Smooth muscle cell (in vitro differentiated cells): ENCODE data around the gene TPH2. TPM values are rescaled to one million over a fixed set of nuclear protein-coding genes. Genes with fewer than 3 reads are reported as not detected.

Experiments
- DNase-seq: peaks from one replicate; lab custom pipeline; 2025; ENCODE audit not compliant: unreplicated experiment; lab: John Stamatoyannopoulos, UW
- H2AFZ ChIP-seq: fragments of 200-600 bp; sonication (generic); 2 replicates; pipeline ENCODE4 v1.6.0; 2016; ENCODE audit warnings: antibody characterized with exemption, low read depth, mild to moderate bottlenecking
- H3F3A ChIP-seq: fragments of 200-600 bp; sonication (generic); 2 replicates; pipeline ENCODE4 v1.6.0; 2017; ENCODE audit warnings: antibody characterized with exemption, low read depth
- H3K27ac ChIP-seq: fragments of 200-600 bp; sonication (generic); 2 replicates; pipeline ENCODE4 v1.5.1; 2016; ENCODE audit warnings: low read depth, mild to moderate bottlenecking
- H3K27me3 ChIP-seq: fragments of 200-600 bp; sonication (generic); 2 replicates; pipeline ENCODE4 v1.6.1; 2016; ENCODE audit warnings: low read depth, mild to moderate bottlenecking
- H3K36me3 ChIP-seq: fragments of 200-600 bp; sonication (generic); 2 replicates; pipeline ENCODE4 v1.5.1; 2016; ENCODE audit warnings: low read depth
- H3K4me1 ChIP-seq: fragments of 200-600 bp; sonication (generic); 2 replicates; pipeline ENCODE4 v1.5.1; 2016; ENCODE audit warnings: low read depth
- H3K4me2 ChIP-seq: fragments of 200-600 bp; sonication (generic); 2 replicates; pipeline ENCODE4 v1.6.0; 2016; ENCODE audit warnings: mild to moderate bottlenecking
- H3K4me3 ChIP-seq: fragments of 200-600 bp; sonication (generic); 2 replicates; pipeline ENCODE4 v1.5.1; 2016; ENCODE audit warnings: mild to moderate bottlenecking
- H3K79me2 ChIP-seq: fragments of 200-600 bp; sonication (generic); 2 replicates; pipeline ENCODE4 v1.6.0; 2016; ENCODE audit warnings: low read depth, mild to moderate bottlenecking
- H3K9ac ChIP-seq: fragments of 200-600 bp; sonication (generic); 2 replicates; pipeline ENCODE4 v1.6.0; 2016; ENCODE audit warnings: low read depth
- H3K9me3 ChIP-seq: fragments of 200-600 bp; sonication (generic); replicated peaks from 2 replicates; pipeline ENCODE4 v1.5.1; 2016; ENCODE audit warnings: low read depth
- H4K20me1 ChIP-seq: fragments of 200-600 bp; sonication (generic); 2 replicates; pipeline ENCODE4 v1.6.0; 2016; ENCODE audit warnings: low read depth
- WGBS: methylation state at CpG from one replicate; pipeline ENCODE4 v1.1.7; 2016; ENCODE audit warnings: low lambda C conversion rate; 5-methylcytosine and 5-hydroxymethylcytosine counted together
- polyA plus RNA-seq: library from polyadenylated mRNA; unstranded; fragments of >200 nt; fragmentation: Nextera tagmentation; extraction: Ambion mirVana; gene quantifications from 2 replicates; pipeline ENCODE4 v1.2.1, GENCODE V29; 2016
- total RNA-seq: library from RNA; depleted of rRNA; stranded (reverse); fragments of >200 nt; gene quantifications from 2 replicates; pipeline ENCODE4 v1.2.3, GENCODE V29; 2014
- TF ChIP-seq, protein P1 (sequence below): fragments of 200-600 bp; sonication (generic); IDR thresholded peaks from 2 replicates; pipeline ENCODE4 v1.5.1; 2017; ENCODE audit warnings: borderline replicate concordance, mild to moderate bottlenecking, antibody characterized with exemption; ENCODE audit not compliant: insufficient read depth, poor library complexity, severe bottlenecking

TPH2 gene
- total and polyA plus RNA-seq, 2 experiments from 2014 or later: not detected

DNA sequence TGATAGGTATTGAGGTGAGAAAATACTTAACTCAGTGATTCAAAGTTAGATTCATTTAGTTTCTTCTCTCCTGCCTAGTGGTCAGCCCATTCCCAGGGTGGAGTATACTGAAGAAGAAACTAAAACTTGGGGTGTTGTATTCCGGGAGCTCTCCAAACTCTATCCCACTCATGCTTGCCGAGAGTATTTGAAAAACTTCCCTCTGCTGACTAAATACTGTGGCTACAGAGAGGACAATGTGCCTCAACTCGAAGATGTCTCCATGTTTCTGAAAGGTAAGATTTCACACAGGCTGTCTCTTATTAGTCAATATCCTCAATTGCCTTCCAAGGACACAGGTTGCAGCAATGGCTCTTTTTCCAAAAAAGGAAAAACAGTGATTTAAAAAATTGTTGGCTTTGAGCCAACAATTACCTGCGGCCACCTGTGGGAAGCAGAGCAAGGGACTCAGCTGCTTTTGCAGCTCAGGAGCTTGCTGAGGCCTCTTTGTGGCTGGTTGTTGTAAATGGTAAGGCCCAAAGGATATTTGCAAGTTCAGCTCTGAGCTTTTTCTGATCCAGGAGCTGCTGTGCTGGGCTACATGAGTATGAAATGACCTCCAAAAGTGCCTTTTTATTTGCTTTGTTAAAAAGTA is 33.9 kb downstream of the TPH2 start:
- WGBS: 77% methylated on average over 4 of the region's 4 CpGs
- TF ChIP-seq, protein P1, sequence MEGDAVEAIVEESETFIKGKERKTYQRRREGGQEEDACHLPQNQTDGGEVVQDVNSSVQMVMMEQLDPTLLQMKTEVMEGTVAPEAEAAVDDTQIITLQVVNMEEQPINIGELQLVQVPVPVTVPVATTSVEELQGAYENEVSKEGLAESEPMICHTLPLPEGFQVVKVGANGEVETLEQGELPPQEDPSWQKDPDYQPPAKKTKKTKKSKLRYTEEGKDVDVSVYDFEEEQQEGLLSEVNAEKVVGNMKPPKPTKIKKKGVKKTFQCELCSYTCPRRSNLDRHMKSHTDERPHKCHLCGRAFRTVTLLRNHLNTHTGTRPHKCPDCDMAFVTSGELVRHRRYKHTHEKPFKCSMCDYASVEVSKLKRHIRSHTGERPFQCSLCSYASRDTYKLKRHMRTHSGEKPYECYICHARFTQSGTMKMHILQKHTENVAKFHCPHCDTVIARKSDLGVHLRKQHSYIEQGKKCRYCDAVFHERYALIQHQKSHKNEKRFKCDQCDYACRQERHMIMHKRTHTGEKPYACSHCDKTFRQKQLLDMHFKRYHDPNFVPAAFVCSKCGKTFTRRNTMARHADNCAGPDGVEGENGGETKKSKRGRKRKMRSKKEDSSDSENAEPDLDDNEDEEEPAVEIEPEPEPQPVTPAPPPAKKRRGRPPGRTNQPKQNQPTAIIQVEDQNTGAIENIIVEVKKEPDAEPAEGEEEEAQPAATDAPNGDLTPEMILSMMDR: no peak
- H3K36me3 ChIP-seq: no peaks in the 10 kb centered on the region
- H3K79me2 ChIP-seq: no peaks in the 10 kb centered on the region
- H3K27ac ChIP-seq: no peak overlapping the region
- H3F3A ChIP-seq: no peaks in the 10 kb centered on the region
- no peak for DNase-seq
- no peak overlapping the region for H3K9ac ChIP-seq
- no peak overlapping the region for H3K4me2 ChIP-seq
- no peaks in the 10 kb centered on the region for H3K27me3 ChIP-seq
- no peaks in the 10 kb centered on the region for H3K9me3 ChIP-seq
- H3K4me3 ChIP-seq: no peak overlapping the region
- no peak overlapping the region for H2AFZ ChIP-seq
- no peaks in the 10 kb centered on the region for H4K20me1 ChIP-seq
- no peaks in the 10 kb centered on the region for H3K4me1 ChIP-seq

- Histone ChIP-seq H3K4me2 (no peak overlapping the region), H3F3A (no peaks in the 10 kb centered on the region), H3K4me1 (no peaks in the 10 kb centered on the region), H3K4me3 (no peak overlapping the region), H3K27me3 (no peaks in the 10 kb centered on the region), H3K9me3 (no peaks in the 10 kb centered on the region), H3K9ac (no peak overlapping the region), H4K20me1 (no peaks in the 10 kb centered on the region), H3K79me2 (no peaks in the 10 kb centered on the region), H2AFZ (no peak overlapping the region), H3K36me3 (no peaks in the 10 kb centered on the region), H3K27ac (no peak overlapping the region)
- no peak for DNase-seq
- 67% methylated on average over 4 of the region's 4 CpGs for WGBS
- TF ChIP-seq, protein P1: no peak
Measured at GRCh38 chr12:71973687-71974086, 35.0 kb downstream of the TPH2 start.

DNA sequence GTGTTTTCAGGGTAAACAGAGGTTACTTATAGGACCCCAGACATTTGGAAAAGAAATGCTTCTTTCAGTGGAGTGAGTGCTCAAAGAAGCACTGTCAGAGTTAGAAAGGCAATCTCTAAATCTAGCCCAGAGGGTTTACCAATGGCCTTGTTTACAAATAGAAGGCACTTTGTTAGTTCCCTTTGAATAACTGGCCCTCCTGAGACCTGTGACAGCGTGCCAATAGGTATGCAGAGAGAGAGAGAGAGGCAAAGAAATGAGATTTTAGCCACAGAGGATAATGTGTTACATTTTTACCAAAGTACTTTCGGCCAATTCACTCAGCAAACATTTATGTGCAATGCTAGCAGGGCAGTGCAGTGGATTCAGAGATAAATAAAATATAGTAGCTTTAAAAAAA is 41.9 kb downstream of the TPH2 start:
- Histone ChIP-seq H3K36me3 (no peaks in the 10 kb centered on the region), H3F3A (no peaks in the 10 kb centered on the region), H2AFZ (no peak overlapping the region), H3K4me2 (no peak overlapping the region), H3K4me1 (no peaks in the 10 kb centered on the region), H3K27ac (no peak overlapping the region), H3K79me2 (no peaks in the 10 kb centered on the region), H3K9ac (no peak overlapping the region), H4K20me1 (no peaks in the 10 kb centered on the region), H3K27me3 (no peaks in the 10 kb centered on the region), H3K9me3 (no peaks in the 10 kb centered on the region), H3K4me3 (no peak overlapping the region)
- 42% methylated on average over 2 of the region's 2 CpGs for WGBS
- TF ChIP-seq, protein P1: no peak
- DNase-seq: no peak

DNA sequence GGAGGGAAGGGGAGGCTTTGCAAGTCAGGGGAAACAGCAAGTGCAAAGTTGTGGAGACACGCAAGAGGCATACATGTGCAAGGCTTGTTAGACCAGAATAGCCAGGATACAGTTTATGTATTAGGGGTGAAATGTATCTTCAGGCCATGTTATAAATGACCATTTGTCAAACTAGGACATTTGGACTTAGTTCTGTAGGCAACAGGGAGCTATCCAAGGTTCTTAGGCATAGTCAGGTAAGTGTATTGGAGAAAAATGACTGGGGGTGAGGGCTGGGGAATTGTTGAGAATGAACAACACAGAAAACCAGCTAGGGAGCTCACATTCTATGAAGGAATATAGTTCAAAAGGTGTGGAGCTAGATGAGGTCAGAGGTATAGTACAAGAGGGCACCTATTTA is 42.5 kb downstream of the TPH2 start:
- no peak for DNase-seq

More for the DNA sequence above, 42.5 kb downstream of the TPH2 start:
- H3K27ac ChIP-seq: no peak overlapping the region
- WGBS: 73% methylated on average over 1 of the region's 1 CpG
- TF ChIP-seq, protein P1: no peak
- H3K27me3 ChIP-seq: no peaks in the 10 kb centered on the region
- H3K9ac ChIP-seq: no peak overlapping the region
- no peak overlapping the region for H2AFZ ChIP-seq
- no peaks in the 10 kb centered on the region for H3K79me2 ChIP-seq
- H3K36me3 ChIP-seq: no peaks in the 10 kb centered on the region
- H3F3A ChIP-seq: no peaks in the 10 kb centered on the region
- H3K4me3 ChIP-seq: no peak overlapping the region
- H4K20me1 ChIP-seq: no peaks in the 10 kb centered on the region
- no peaks in the 10 kb centered on the region for H3K4me1 ChIP-seq
- H3K4me2 ChIP-seq: no peak overlapping the region
- H3K9me3 ChIP-seq: no peaks in the 10 kb centered on the region
